Measurements from ENCODE around the gene SHCBP1. TPM values are rescaled to one million over a fixed set of nuclear protein-coding genes. Genes with fewer than 3 reads are reported as not detected.
A peak's percentile ranks its signal among the peaks of the same experiment; 100 is the strongest.
"Not testable (repeated sequence)": the region's sequence is repeated elsewhere in the genome, so short reads cannot be mapped to it uniquely, and the experiment has no call there.

The SHCBP1 gene
- polyA plus RNA-seq (ENCODE audit: insufficient read length in 10 of 10), result 10 to 100 TPM in 3 of 10 donors, 1 to 10 TPM in 7; 6.2 to 11.7 (median 9.0) TPM
- long read RNA-seq, donor 1, partial matches to known transcripts, result 0 of 1 reads
- long read RNA-seq, donor 1, other reads (novel, unspliced or antisense), result 0 of 1 reads
- long read RNA-seq, donor 2, partial matches to known transcripts, result 0 of 2 reads
- long read RNA-seq, donor 2, other reads (novel, unspliced or antisense), result 0 of 2 reads
- long read RNA-seq, donor 3, result 0 reads
- long read RNA-seq, donor 4, result 0 reads
- long read RNA-seq, donor 5, partial matches to known transcripts, result 0 of 2 reads
- long read RNA-seq, donor 5, other reads (novel, unspliced or antisense), result 0 of 2 reads
- long read RNA-seq, donor 6, partial matches to known transcripts, result 0 of 1 reads
- long read RNA-seq, donor 6, other reads (novel, unspliced or antisense), result 0 of 1 reads
- long read RNA-seq, donor 7, partial matches to known transcripts, result 0 of 1 reads
- long read RNA-seq, donor 7, other reads (novel, unspliced or antisense), result 0 of 1 reads
- long read RNA-seq, donor 8, partial matches to known transcripts, result 0 of 1 reads
- long read RNA-seq, donor 8, other reads (novel, unspliced or antisense), result 0 of 1 reads
- long read RNA-seq, donor 9, result 0 reads

- peak; percentile 86 to 94 (median 89) for DNase-seq
Measured at GRCh38 chr16:46621006-46621933, at the start of gene SHCBP1. TSS of gene SHCBP1 (minus strand) at chr16:46621379. CDS start at chr16:46621359, 20 bp downstream.

- DNase-seq, result no peak
Measured at GRCh38 chr16:46662123-46662522, 40.9 kb upstream of the SHCBP1 start.

- peak in 2 of 3 donors; percentile 15 to 41 for DNase-seq
Measured at GRCh38 chr16:46658925-46659324, 37.7 kb upstream of the SHCBP1 start.

GRCh38 chr16:46651305-46651704 lies 30.1 kb upstream of the SHCBP1 start:
- DNase-seq, result no peak

- peak; percentile 51 to 83 (median 62) for DNase-seq
Measured at GRCh38 chr16:46650254-46650623, 29.1 kb upstream of the SHCBP1 start.

- peak; percentile 80 to 88 (median 82) for DNase-seq
Measured at GRCh38 chr16:46649588-46650253, 28.5 kb upstream of the SHCBP1 start.

GRCh38 chr16:46648656-46649055 lies 27.5 kb upstream of the SHCBP1 start:
- DNase-seq, result no peak

- no peak for DNase-seq
Measured at GRCh38 chr16:46638947-46639925, 18.1 kb upstream of the SHCBP1 start.

GRCh38 chr16:46632778-46633733 lies 11.9 kb upstream of the SHCBP1 start:
- DNase-seq, result no peak

GRCh38 chr16:46629331-46630219 lies 8.4 kb upstream of the SHCBP1 start:
- DNase-seq, result peak in 2 of 3 donors; percentile 33 to 61

GRCh38 chr16:46627746-46628145 lies 6.6 kb upstream of the SHCBP1 start:
- no peak for DNase-seq

GRCh38 chr16:46626681-46627080 lies 5.5 kb upstream of the SHCBP1 start:
- DNase-seq, result not testable (repeated sequence)

- not testable (repeated sequence) for DNase-seq
Measured at GRCh38 chr16:46624862-46625261, 3.7 kb upstream of the SHCBP1 start.

- not testable (repeated sequence) for DNase-seq
Measured at GRCh38 chr16:46623707-46624106, 2.5 kb upstream of the SHCBP1 start.

- DNase-seq, result not testable (repeated sequence)
Measured at GRCh38 chr16:46623246-46623645, 2.1 kb upstream of the SHCBP1 start.

- DNase-seq, result peak in 1 of 3 donors; percentile 27
Measured at GRCh38 chr16:46621934-46622676, 926 bp upstream of the SHCBP1 start.
